ENCODE results near the gene SLC28A3.
"Not testable (repeated sequence)": the region's sequence is repeated elsewhere in the genome, so short reads cannot be mapped to it uniquely, and the experiment has no call there.

SLC28A3 gene

DNA sequence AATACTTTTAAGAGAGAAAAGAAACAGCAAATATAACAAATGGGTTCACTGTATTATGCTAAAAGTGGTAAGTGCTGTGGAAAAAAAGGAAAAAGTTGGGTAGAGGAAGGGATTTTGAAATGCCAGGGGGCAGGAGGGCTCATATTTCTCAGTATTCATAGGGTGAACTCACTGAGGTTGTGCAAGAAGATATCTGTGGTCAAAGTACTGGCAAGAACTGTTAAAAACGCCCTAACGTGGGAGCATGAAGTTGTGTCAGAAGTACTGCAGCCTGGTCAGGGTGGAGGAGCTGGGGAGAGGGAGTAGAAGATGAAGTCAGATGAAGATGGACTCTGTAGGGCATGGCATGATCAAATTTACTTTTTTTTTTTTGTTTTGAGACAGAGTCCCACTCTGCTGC, 31.2 kb upstream of the SLC28A3 start:
- no peak for TF ChIP-seq CTCF (IDR thresholded peaks at IDR 0.05; ENCODE audit: control insufficient read depth, insufficient read depth, low read depth, low read length, missing control alignments)
- DNase-seq (ENCODE audit: low read depth): peak; percentile 96
- no peak overlapping the region for H3K4me3 ChIP-seq (ENCODE audit: control insufficient read depth, low read depth, low read length)

GRCh38 chr9:84368601-84369000, 28.0 kb upstream of the SLC28A3 start:
- no peak for DNase-seq (ENCODE audit: low read depth)
- TF ChIP-seq CTCF (IDR thresholded peaks at IDR 0.05; ENCODE audit: control insufficient read depth, insufficient read depth, low read depth, low read length, missing control alignments): no peak
- H3K4me3 ChIP-seq (ENCODE audit: control insufficient read depth, low read depth, low read length): no peak overlapping the region

DNA sequence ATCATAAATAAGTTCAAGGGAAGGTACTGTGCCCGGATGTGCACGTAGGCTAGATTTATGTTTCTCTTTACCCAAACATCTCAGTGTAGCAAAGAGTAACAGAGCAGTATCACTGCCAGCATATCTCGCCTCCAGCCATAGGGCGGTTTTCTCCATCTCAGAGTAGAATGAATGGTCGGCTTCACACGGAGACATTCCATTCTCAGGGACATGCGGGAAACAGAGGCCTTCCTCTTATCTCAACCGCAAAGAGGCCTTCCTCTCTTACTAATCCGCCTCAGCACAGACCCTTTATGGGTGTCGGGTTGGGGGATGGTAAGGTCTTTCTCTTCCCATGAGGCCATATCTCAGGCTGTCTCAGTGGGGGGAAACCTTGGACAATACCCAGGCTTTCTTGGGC, 27.2 kb upstream of the SLC28A3 start:
- not testable (repeated sequence) for DNase-seq (ENCODE audit: low read depth); H3K4me3 ChIP-seq (ENCODE audit: control insufficient read depth, low read depth, low read length)

GRCh38 chr9:84366683-84367082, 26.1 kb upstream of the SLC28A3 start:
- no peak overlapping the region for H3K4me3 ChIP-seq (ENCODE audit: control insufficient read depth, low read depth, low read length)
- no peak for TF ChIP-seq CTCF (IDR thresholded peaks at IDR 0.05; ENCODE audit: control insufficient read depth, insufficient read depth, low read depth, low read length, missing control alignments)
- no peak for DNase-seq (ENCODE audit: low read depth)

DNA sequence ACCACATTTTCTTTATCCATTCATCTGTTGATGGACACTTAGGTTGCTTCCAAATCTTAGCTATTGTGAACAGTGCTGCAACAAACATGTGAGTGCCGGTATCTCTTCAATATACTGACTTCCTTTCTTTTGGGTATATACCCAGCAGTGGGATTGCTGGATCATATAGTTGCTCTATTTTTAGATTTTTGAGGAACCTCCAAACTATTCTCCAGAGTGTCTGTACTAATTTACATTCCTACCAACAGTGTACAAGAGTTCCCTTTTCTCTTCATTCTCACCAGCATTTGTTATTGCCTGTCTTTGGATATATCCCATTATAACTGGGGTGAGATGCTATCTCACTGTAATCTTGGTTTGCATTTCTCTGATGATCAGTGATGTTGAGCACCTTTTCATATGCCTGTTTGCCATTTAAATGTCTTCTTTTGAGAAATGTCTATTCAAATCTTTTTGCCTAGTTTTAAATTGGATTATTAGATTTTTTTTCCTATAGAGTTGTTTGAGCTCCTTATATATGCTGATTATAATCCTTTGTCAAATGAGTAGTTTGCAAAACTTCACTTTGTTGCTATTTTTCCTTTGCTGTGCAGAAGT, 24.4 kb upstream of the SLC28A3 start:
- DNase-seq (ENCODE audit: low read depth); H3K4me3 ChIP-seq (ENCODE audit: control insufficient read depth, low read depth, low read length): not testable (repeated sequence)

GRCh38 chr9:84361645-84362044, 21.1 kb upstream of the SLC28A3 start:
- no peak overlapping the region for H3K4me3 ChIP-seq (ENCODE audit: control insufficient read depth, low read depth, low read length)
- TF ChIP-seq CTCF (IDR thresholded peaks at IDR 0.05; ENCODE audit: control insufficient read depth, insufficient read depth, low read depth, low read length, missing control alignments): no peak
- no peak for DNase-seq (ENCODE audit: low read depth)

- no peak overlapping the region for H3K4me3 ChIP-seq (ENCODE audit: control insufficient read depth, low read depth, low read length)
- no peak for DNase-seq (ENCODE audit: low read depth)
- TF ChIP-seq CTCF (IDR thresholded peaks at IDR 0.05; ENCODE audit: control insufficient read depth, insufficient read depth, low read depth, low read length, missing control alignments): no peak
Observed at GRCh38 chr9:84357275-84357674, 16.7 kb upstream of the SLC28A3 start.

DNA sequence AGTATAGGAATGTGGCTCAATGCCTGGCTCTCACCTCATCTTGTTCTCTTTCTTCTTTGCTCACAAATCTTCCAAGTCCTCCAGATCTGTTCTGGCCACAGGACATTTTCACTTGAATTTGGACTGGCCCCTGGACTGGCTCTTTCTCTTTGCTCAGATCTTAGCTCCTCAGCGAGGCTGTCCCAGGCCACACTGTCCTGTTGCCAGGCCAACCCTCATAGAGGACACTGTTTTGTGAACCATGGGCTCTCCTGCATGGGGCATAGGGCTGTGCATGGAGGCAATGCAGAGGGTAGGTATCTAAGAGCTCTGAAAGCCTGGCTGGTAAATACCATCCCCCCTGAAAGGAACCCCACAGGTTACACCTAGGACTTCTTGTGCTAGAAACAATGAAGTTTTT, 13.5 kb upstream of the SLC28A3 start:
- H3K4me3 ChIP-seq (ENCODE audit: control insufficient read depth, low read depth, low read length): no peak overlapping the region
- no peak for DNase-seq (ENCODE audit: low read depth)
- TF ChIP-seq CTCF (IDR thresholded peaks at IDR 0.05; ENCODE audit: control insufficient read depth, insufficient read depth, low read depth, low read length, missing control alignments): no peak

Measured in AG09309 (cell line).